Activated CD4-positive, CD25-positive, alpha-beta regulatory T cell (primary cell): ENCODE results near the gene NIPSNAP3A.

Experiments
- DNase-seq, 4 experiments: peaks; one replicate each; lab custom pipeline; 2025; lab: John Stamatoyannopoulos, UW

NIPSNAP3A gene

GRCh38 chr9:104774831-104775573 is 27.5 kb downstream of the NIPSNAP3A start:
- DNase-seq = no peak

- no peak for DNase-seq
Observed at GRCh38 chr9:104775574-104775936, 28.1 kb downstream of the NIPSNAP3A start.

GRCh38 chr9:104775976-104776375 is 28.5 kb downstream of the NIPSNAP3A start:
- no peak for DNase-seq

GRCh38 chr9:104776797-104777196 is 29.3 kb downstream of the NIPSNAP3A start:
- no peak for DNase-seq

GRCh38 chr9:104778802-104779201 is 31.3 kb downstream of the NIPSNAP3A start:
- DNase-seq = no peak

- DNase-seq = no peak
Observed at GRCh38 chr9:104779334-104779733, 31.9 kb downstream of the NIPSNAP3A start.

GRCh38 chr9:104779946-104780535 is 32.6 kb downstream of the NIPSNAP3A start:
- no peak for DNase-seq

- no peak for DNase-seq
Observed at GRCh38 chr9:104780796-104781395, 33.4 kb downstream of the NIPSNAP3A start.

- DNase-seq = no peak
Observed at GRCh38 chr9:104783588-104783987, 36.1 kb downstream of the NIPSNAP3A start.

- DNase-seq = no peak
Observed at GRCh38 chr9:104784098-104784497, 36.6 kb downstream of the NIPSNAP3A start.

- no peak for DNase-seq
Observed at GRCh38 chr9:104786293-104786692, 38.8 kb downstream of the NIPSNAP3A start.

- no peak for DNase-seq
Observed at GRCh38 chr9:104787306-104788015, 40.0 kb downstream of the NIPSNAP3A start.

- no peak for DNase-seq
Observed at GRCh38 chr9:104788251-104788650, 40.8 kb downstream of the NIPSNAP3A start.

GRCh38 chr9:104794070-104794469 is 46.6 kb downstream of the NIPSNAP3A start:
- DNase-seq = no peak

- DNase-seq = no peak
Observed at GRCh38 chr9:104795082-104795481, 47.6 kb downstream of the NIPSNAP3A start.

- DNase-seq = no peak
Observed at GRCh38 chr9:104795857-104796256, 48.4 kb downstream of the NIPSNAP3A start.

- no peak for DNase-seq
Observed at GRCh38 chr9:104798209-104798995, 50.9 kb downstream of the NIPSNAP3A start.

- DNase-seq = no peak
Observed at GRCh38 chr9:104800068-104800785, 52.7 kb downstream of the NIPSNAP3A start.

- DNase-seq = no peak
Observed at GRCh38 chr9:104802110-104802509, 54.6 kb downstream of the NIPSNAP3A start.

GRCh38 chr9:104802906-104803305 is 55.4 kb downstream of the NIPSNAP3A start:
- no peak for DNase-seq

- DNase-seq = no peak
Observed at GRCh38 chr9:104805441-104805840, 58.0 kb downstream of the NIPSNAP3A start.
